Mononuclear cell (primary cell): ENCODE measurements around the gene SNX2. TPM values are rescaled to one million over a fixed set of nuclear protein-coding genes. Genes with fewer than 3 reads are reported as not detected.

Experiments used
- H3K27me3 ChIP-seq: 2 replicates; pipeline ENCODE4 v1.6.0; 2011; ENCODE audit warnings: low read length, control low read depth; ENCODE audit not compliant: insufficient read depth
- H3K4me1 ChIP-seq: 2 replicates; pipeline ENCODE4 v1.5.1; 2011; ENCODE audit warnings: mild to moderate bottlenecking, low read length, control low read depth; ENCODE audit not compliant: insufficient read depth
- H3K4me3 ChIP-seq: 2 replicates; pipeline ENCODE4 v1.5.1; 2011; ENCODE audit warnings: mild to moderate bottlenecking, low read length, moderate library complexity
- H3K9me3 ChIP-seq: 2 replicates; pipeline ENCODE4 v1.5.1; 2011; ENCODE audit warnings: low read depth, mild to moderate bottlenecking, control low read depth, low read length
- total RNA-seq: library from RNA; depleted of rRNA; stranded (reverse); fragments of >200 nt; gene quantifications from one replicate; pipeline ENCODE4 v1.2.3, GENCODE V29; 2012

Gene SNX2
- total RNA-seq, 1 donor: 159 TPM

DNA sequence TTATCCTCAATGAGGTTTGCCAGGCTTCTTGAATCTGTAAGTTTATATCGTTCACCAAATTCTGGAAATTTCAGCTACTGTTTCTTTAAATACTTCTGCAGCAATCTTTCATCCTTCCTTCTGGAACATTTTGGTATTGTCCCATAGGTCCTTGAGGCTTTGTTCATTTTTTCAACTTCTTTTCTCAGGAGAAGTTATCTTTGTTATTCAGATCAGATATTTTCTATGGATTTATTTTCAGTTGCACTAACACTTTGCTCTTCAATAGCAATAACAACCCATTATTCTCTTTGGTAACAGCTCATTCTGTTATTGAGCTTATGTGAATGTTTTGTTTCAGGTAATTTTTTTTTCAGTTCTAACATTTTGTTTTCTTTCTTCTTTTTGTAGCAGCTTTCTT lies 13.5 kb downstream of the SNX2 start:
- peaks cover 17% of the 10 kb centered on the region for H3K9me3 ChIP-seq
- no peaks in the 10 kb centered on the region for H3K27me3 ChIP-seq
- H3K4me1 ChIP-seq: no peaks in the 10 kb centered on the region
- H3K4me3 ChIP-seq: no peak overlapping the region

- H3K9me3 ChIP-seq: peaks cover 17% of the 10 kb centered on the region
- H3K4me1 ChIP-seq: no peaks in the 10 kb centered on the region
- H3K4me3 ChIP-seq: no peak overlapping the region
- no peaks in the 10 kb centered on the region for H3K27me3 ChIP-seq
These were observed 14.1 kb downstream of the SNX2 start for GRCh38 chr5:122788996-122789395.

DNA sequence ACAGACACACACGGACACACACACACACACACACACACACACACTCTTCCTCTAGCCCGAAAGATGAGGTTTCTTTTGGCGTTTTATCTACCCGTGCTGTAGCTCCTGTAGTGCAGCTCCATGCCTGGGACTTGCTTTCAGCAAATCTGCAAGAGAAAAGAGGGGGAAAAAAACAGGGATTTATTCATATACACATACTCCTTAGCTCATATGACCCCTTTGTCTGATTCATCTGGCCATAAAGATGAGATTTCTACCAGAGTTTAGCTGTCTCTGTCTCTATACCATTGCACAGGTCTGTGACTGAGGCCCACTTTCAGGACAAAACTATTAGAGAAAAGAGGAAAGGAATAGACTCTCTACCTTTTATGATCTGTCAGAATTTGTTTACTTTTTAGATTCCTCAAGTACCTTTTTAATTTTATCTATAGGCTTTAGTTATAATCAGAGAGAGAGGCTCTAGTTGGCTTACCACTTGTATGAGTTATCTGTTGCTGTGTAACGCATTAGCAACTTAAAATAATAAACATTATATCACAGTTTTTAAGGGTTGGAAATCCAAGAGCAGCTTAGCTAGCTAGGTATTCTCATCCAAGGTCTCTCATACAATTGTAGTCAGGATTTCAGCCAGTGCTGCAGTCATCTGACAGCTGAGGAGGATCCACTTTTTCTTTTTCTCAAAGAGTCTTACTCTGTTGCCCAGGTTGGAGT lies 14.7 kb downstream of the SNX2 start:
- no peaks in the 10 kb centered on the region for H3K27me3 ChIP-seq
- H3K4me3 ChIP-seq: no peak overlapping the region
- peaks cover 14% of the 10 kb centered on the region for H3K9me3 ChIP-seq
- no peaks in the 10 kb centered on the region for H3K4me1 ChIP-seq

DNA sequence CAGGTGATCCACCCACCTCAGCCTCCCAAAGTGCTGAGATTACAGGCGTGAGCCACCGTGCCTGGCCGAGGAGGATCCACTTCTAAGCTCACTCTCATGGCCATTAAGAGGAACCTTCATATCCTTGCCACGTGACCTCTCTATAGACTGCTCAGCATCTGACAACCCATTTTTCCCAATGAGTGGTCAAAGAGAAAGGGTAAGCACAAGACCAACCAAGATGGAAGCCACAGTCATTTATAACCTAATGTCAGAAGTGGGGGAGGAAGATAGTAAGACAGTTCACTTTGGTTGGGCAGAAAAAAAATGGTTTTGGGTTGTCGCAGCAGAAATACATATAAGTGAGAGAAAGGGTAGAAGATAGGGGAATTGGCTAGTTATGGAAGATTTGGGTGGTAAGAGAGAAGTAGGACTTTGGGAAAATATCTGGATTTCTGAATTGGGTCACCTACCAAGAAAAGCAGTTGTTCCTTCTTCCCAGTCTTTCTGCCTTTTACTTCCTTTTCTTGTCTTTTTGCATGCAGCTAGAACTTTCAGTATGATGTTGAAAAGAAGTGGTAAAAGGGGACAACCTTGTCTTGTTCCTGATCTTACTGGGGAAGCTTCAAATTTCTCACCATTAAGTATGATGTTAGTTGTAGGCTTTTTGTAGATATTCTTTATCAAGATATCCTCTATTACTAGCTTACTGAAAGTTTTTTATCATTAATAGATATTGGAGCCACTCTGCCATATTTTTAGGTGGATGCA lies 15.6 kb downstream of the SNX2 start:
- Histone ChIP-seq H3K9me3 (peaks cover 7% of the 10 kb centered on the region), H3K4me1 (no peaks in the 10 kb centered on the region), H3K27me3 (no peaks in the 10 kb centered on the region), H3K4me3 (no peak overlapping the region)

DNA sequence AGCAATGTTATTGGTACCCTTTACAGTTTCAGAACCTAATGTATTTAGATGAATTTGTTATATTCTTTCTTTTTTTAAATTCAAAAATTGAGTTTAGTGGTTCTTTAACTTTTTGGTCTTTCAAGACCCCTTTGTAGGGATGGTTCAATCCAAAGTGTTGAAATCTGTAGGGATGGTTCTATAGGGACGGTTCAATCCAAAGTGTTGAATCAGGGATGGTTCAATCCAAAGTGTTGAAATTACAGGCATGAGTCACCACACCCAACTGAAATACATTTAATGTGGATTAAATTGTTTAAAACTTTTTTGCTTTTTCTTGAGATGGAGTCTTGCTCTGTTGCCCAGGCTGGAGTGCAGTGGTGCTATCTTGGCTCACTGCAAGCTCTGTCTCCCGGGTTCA lies 30.6 kb downstream of the SNX2 start:
- Histone ChIP-seq H3K9me3 (no peaks in the 10 kb centered on the region), H3K4me1 (no peaks in the 10 kb centered on the region), H3K27me3 (no peaks in the 10 kb centered on the region), H3K4me3 (no peak overlapping the region)

GRCh38 chr5:122810405-122810804 lies 35.5 kb downstream of the SNX2 start:
- no peaks in the 10 kb centered on the region for H3K9me3 ChIP-seq
- H3K4me3 ChIP-seq: no peak overlapping the region
- H3K27me3 ChIP-seq: no peaks in the 10 kb centered on the region
- no peaks in the 10 kb centered on the region for H3K4me1 ChIP-seq

DNA sequence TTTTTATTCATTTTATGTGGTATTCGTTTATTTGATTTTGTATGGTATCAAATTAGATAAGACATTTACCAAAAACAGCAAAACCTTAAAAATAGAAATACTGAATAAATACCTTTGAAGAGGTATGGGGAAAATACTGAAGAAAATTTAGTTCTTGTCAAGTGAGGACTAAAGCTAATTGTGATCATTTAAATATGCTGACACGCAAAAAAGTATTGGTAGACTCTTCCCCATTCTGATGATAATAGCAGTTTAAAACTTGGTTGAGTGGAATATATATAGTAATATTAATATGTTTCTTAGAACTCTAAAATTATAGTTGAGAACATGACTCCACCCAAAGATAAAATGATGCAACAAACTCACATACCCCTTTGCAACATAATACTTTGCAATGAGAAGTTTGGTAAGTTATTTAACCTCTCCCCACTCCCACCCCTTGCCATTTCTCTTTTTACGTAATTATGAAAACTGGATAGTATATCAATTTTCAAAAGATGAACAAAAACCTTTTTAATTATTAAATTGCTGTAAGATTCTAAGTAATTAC lies 40.4 kb downstream of the SNX2 start:
- no peaks in the 10 kb centered on the region for H3K9me3 ChIP-seq
- H3K4me3 ChIP-seq: no peak overlapping the region
- H3K4me1 ChIP-seq: no peaks in the 10 kb centered on the region
- no peaks in the 10 kb centered on the region for H3K27me3 ChIP-seq

DNA sequence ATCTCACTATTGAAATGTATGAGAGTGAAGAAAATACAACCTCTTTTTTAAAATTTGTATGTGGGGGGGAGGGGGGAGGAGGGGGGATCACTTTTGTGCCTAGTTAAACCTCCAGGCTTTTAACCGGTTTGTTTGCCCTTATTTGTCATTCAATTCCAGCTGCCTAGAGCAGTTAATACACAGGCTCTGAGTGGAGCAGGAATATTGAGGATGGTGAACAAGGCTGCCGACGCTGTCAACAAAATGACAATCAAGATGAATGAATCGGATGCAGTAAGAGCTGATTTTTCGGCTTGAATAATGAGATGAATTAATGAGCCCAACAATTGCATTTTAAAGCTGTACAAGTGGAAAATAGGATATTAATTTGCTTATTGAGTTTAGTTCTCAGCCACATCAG lies 41.9 kb downstream of the SNX2 start:
- no peaks in the 10 kb centered on the region for H3K27me3 ChIP-seq

DNA sequence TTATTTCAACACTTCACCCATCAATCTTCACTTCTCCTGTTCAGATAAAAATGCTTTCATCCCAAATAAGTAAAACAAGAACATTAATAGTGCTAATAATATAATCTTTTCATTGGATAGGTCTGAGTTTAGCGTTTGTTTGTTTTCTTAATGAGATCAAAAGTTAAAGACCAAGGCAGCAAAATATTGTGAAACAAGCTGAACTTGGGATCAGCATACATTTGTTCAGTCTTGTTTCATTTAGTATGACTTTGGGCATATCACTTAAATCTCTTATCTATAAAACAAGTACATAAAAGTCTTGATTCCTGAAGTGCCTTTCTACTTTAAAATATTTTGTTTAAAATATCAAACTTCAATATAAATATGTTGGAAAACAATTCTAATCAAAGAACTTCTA lies 57.1 kb downstream of the SNX2 start:
- Histone ChIP-seq H3K9me3 (no peaks in the 10 kb centered on the region), H3K4me1 (no peaks in the 10 kb centered on the region), H3K27me3 (no peaks in the 10 kb centered on the region), H3K4me3 (no peak overlapping the region)

More for the DNA sequence above, 41.9 kb downstream of the SNX2 start:
- no peaks in the 10 kb centered on the region for H3K4me1 ChIP-seq
- H3K4me3 ChIP-seq: no peak overlapping the region
- no peaks in the 10 kb centered on the region for H3K9me3 ChIP-seq

DNA sequence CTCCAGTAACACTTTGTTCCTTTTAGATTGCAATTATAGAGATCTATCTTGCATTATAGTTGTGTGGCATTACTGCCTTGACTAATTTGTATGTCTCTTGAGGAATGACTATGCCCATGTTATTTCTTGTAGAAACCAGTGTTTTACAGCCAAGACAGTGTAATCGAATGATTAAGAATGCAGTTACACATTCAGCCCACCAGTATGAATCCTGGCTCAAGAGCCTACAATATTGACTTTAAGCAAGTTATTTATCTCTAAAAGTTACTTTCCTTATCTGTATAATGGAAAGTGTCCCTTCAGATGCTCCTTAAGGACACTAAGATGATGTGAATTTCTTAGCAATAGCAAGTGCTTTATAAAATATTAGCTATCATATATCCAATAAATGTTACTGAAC lies 60.8 kb downstream of the SNX2 start:
- no peaks in the 10 kb centered on the region for H3K27me3 ChIP-seq
- H3K9me3 ChIP-seq: no peaks in the 10 kb centered on the region
- H3K4me1 ChIP-seq: no peaks in the 10 kb centered on the region
- no peak overlapping the region for H3K4me3 ChIP-seq

DNA sequence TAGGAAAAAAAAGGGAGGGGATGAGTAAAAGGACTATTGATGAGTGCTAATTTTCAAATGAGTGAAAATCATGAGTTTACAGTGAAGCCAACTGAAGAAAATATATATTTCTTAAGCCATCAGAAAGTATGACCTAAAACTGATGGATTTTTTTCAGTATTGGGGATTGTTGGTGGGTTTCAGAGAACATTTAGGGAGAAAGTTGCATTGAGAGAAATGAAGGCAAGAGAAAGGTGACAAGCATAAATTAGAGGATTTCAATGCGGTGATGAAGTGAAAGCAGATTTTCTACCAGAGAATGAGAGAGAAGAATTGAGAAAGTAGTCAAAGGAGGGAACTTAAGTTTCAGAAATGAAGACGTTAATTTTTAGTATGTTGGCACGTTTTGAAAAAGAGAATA lies 62.1 kb downstream of the SNX2 start:
- Histone ChIP-seq H3K4me1 (no peaks in the 10 kb centered on the region), H3K4me3 (no peak overlapping the region), H3K9me3 (no peaks in the 10 kb centered on the region), H3K27me3 (no peaks in the 10 kb centered on the region)

- Histone ChIP-seq H3K4me3 (no peak overlapping the region), H3K9me3 (no peaks in the 10 kb centered on the region), H3K27me3 (no peaks in the 10 kb centered on the region), H3K4me1 (peaks cover 13% of the 10 kb centered on the region)
These were observed 64.9 kb downstream of the SNX2 start for GRCh38 chr5:122839731-122840130.

DNA sequence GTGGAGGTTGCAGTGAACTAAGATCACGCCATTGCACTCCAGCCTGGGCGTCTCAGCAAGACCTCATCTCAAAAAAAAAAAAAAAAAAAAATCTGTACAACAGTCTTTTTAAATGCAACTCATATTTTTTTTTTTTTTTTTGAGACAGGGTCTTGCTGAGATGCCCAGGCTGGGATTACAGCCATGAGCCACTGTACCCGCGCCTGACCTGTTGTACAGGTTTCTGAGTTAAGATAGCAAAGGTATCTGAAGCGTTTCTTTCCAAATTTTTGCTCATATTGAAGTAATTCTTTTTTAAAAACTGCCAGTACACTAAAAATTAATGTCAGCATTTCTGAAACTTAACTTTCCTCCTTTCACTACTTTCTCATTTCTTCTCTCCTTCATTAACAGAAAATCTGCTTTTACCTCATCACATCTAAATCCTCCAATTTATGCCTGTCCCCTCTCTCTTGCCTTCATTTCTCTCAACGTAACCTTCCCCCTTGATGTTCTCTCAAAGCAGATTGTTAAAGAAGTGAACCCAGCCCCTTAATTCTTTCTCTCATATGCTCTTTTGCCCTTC lies 67.2 kb downstream of the SNX2 start:
- no peaks in the 10 kb centered on the region for H3K9me3 ChIP-seq
- H3K27me3 ChIP-seq: no peaks in the 10 kb centered on the region
- no peak overlapping the region for H3K4me3 ChIP-seq
- H3K4me1 ChIP-seq: peaks cover 23% of the 10 kb centered on the region

GRCh38 chr5:122844136-122844909 lies 69.4 kb downstream of the SNX2 start:
- H3K9me3 ChIP-seq: no peaks in the 10 kb centered on the region
- peak overlapping the region; percentile 76 for H3K4me3 ChIP-seq
- peaks cover 35% of the 10 kb centered on the region for H3K4me1 ChIP-seq
- no peaks in the 10 kb centered on the region for H3K27me3 ChIP-seq

DNA sequence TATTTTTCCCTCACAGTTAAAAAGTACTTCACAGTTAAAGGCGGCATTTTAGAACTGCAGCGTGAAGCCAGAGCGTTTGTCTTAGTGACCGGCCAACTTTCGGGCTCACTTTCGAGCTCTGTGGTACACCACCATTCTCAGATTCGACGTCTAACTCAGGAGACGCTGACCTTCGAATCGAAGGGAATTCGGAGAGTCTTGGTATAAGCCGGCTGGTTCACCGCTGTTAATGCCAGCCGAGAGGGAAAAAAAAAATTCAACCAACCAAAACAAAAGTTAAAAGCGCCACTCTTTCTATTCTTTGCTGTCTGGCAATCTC lies 70.0 kb downstream of the SNX2 start:
- Histone ChIP-seq H3K4me3 (peak overlapping the region; percentile 76), H3K9me3 (no peaks in the 10 kb centered on the region), H3K4me1 (peaks cover 40% of the 10 kb centered on the region), H3K27me3 (no peaks in the 10 kb centered on the region)
